Neuronal stem cell (in vitro differentiated cells): ENCODE data around the gene AREL1.
A peak's percentile ranks its signal among the peaks of the same experiment; 100 is the strongest.

Experiments
- DNase-seq: peaks from one replicate; pipeline ENCODE4 v3.0.0-alpha.2; 2013; ENCODE audit warnings: low spot score
- H2AFZ ChIP-seq: one replicate; pipeline ENCODE4 v1.6.1; 2013; ENCODE audit warnings: mild to moderate bottlenecking, low read length, inconsistent platforms
- H2AK5ac ChIP-seq: 2 replicates; pipeline ENCODE4 v1.6.1; 2013; ENCODE audit warnings: low read depth, mild to moderate bottlenecking, inconsistent platforms, low read length, moderate library complexity, mixed read lengths
- H2BK120ac ChIP-seq: 2 replicates; pipeline ENCODE4 v1.6.1; 2013; ENCODE audit warnings: low read depth, mild to moderate bottlenecking, inconsistent platforms, low read length, moderate library complexity, mixed read lengths
- H2BK12ac ChIP-seq: one replicate; pipeline ENCODE4 v1.6.1; 2013; ENCODE audit warnings: low read length, inconsistent platforms
- H2BK15ac ChIP-seq: 2 replicates; pipeline ENCODE4 v1.6.1; 2013; ENCODE audit warnings: mild to moderate bottlenecking, low read length, inconsistent platforms, mixed read lengths
- H2BK5ac ChIP-seq: one replicate; pipeline ENCODE4 v1.6.1; 2013; ENCODE audit warnings: inconsistent platforms, mild to moderate bottlenecking, low read length, moderate library complexity
- H3K14ac ChIP-seq: one replicate; pipeline ENCODE4 v1.6.1; 2013; ENCODE audit warnings: low read length, inconsistent platforms
- H3K18ac ChIP-seq: 2 replicates; pipeline ENCODE4 v1.6.1; 2013; ENCODE audit warnings: low read length, inconsistent platforms
- H3K23ac ChIP-seq: 2 replicates; pipeline ENCODE4 v1.6.1; 2013; ENCODE audit warnings: low read depth, mild to moderate bottlenecking, mixed read lengths, low read length, inconsistent platforms; ENCODE audit not compliant: poor library complexity
- H3K27ac ChIP-seq: replicated peaks from 3 replicates; pipeline ENCODE4 v1.5.1; 2013; ENCODE audit warnings: low read length, inconsistent platforms
- H3K27me3 ChIP-seq, 3 experiments: 2 replicates each; pipeline ENCODE4 v1.6.1; 2013; ENCODE audit warnings: low read length in 3 of 3, mild to moderate bottlenecking in 2 of 3, inconsistent platforms in 1 of 3, low read depth in 1 of 3, mixed read lengths in 1 of 3, moderate library complexity in 1 of 3; ENCODE audit not compliant: control insufficient read depth in 3 of 3, insufficient read depth in 3 of 3
- H3K36me3 ChIP-seq, 2 donors: replicated peaks in 1 of 2; 2 replicates each; pipeline ENCODE4 v1.6.1; 2013; ENCODE audit warnings: low read length in 2 of 2; ENCODE audit not compliant: control insufficient read depth in 2 of 2, insufficient read depth in 2 of 2
- H3K4ac ChIP-seq: 2 replicates; pipeline ENCODE4 v1.6.1; 2013; ENCODE audit warnings: inconsistent platforms, mild to moderate bottlenecking, low read length, moderate library complexity
- H3K4me1 ChIP-seq, 2 donors: 1 replicate in 1 of 2; 2 replicates in 1 of 2; pipeline ENCODE4 v1.6.1; 2013; ENCODE audit warnings: low read length in 2 of 2, low read depth in 1 of 2; ENCODE audit not compliant: control insufficient read depth in 2 of 2, insufficient read depth in 1 of 2
- H3K4me2 ChIP-seq: one replicate; pipeline ENCODE4 v1.6.1; 2013; ENCODE audit warnings: mild to moderate bottlenecking, low read length, inconsistent platforms; ENCODE audit not compliant: insufficient read depth, poor library complexity, severe bottlenecking
- H3K4me3 ChIP-seq, 2 donors: 2 replicates each; pipeline ENCODE4 v1.5.1; 2013; ENCODE audit warnings: low read length in 2 of 2, mild to moderate bottlenecking in 2 of 2, inconsistent platforms in 1 of 2, moderate library complexity in 1 of 2
- H3K79me1 ChIP-seq: one replicate; pipeline ENCODE4 v1.6.1; 2013; ENCODE audit warnings: low read depth, mild to moderate bottlenecking, inconsistent platforms, low read length, moderate library complexity
- H3K9ac ChIP-seq: one replicate; pipeline ENCODE4 v1.6.1; 2013; ENCODE audit warnings: mild to moderate bottlenecking, low read depth, low read length, inconsistent platforms; ENCODE audit not compliant: poor library complexity
- H3K9me3 ChIP-seq, 2 donors: replicated peaks in 1 of 2; 2 replicates each; pipeline versions ENCODE3 to v1.6.1; 2013; ENCODE audit warnings: low read length in 2 of 2, mild to moderate bottlenecking in 2 of 2, inconsistent platforms in 1 of 2, low read depth in 1 of 2, mixed read lengths in 1 of 2, moderate library complexity in 1 of 2; ENCODE audit not compliant: control insufficient read depth in 2 of 2, insufficient read depth in 1 of 2
- H4K8ac ChIP-seq: one replicate; pipeline ENCODE4 v1.6.1; 2013; ENCODE audit warnings: low read depth, mild to moderate bottlenecking, inconsistent platforms, low read length, moderate library complexity
- H4K91ac ChIP-seq: one replicate; pipeline ENCODE4 v1.6.1; 2013; ENCODE audit warnings: low read length, low read depth, mild to moderate bottlenecking, inconsistent platforms; ENCODE audit not compliant: poor library complexity
- WGBS, 2 donors: extraction: QIAGEN DNeasy Blood & Tissue Kit; methylation state at CpG; one replicate each; pipeline ENCODE4 v1.1.7; 2013; ENCODE audit warnings: missing lambda C conversion rate in 2 of 2, mixed read lengths in 1 of 2; ENCODE audit not compliant: insufficient read length in 2 of 2, insufficient replicate concordance in 1 of 2; ENCODE audit errors: extremely low coverage in 2 of 2; 5-methylcytosine and 5-hydroxymethylcytosine counted together

AREL1 gene

GRCh38 chr14:74664717-74665116 is 48.2 kb downstream of the AREL1 start:
- no peak overlapping the region for H2AFZ ChIP-seq
- peaks cover 21 to 96% of the 10 kb centered on the region in 2 donors for H3K36me3 ChIP-seq
- H2AK5ac ChIP-seq = no peak overlapping the region
- H3K4me2 ChIP-seq = no peak overlapping the region
- H3K4me3 ChIP-seq = no peak overlapping the region
- DNase-seq = no peak
- no peak overlapping the region for H3K23ac ChIP-seq
- no peak overlapping the region for H3K4ac ChIP-seq
- WGBS, 2 donors = no CpG with 5 or more reads among the region's 2 CpGs
- H3K27ac ChIP-seq = no peak overlapping the region
- H4K8ac ChIP-seq = no peak overlapping the region
- no peaks in the 10 kb centered on the region for H3K4me1 ChIP-seq
- H3K9me3 ChIP-seq = no peaks in the 10 kb centered on the region
- no peak overlapping the region for H4K91ac ChIP-seq
- H2BK5ac ChIP-seq = no peak overlapping the region
- no peaks in the 10 kb centered on the region for H3K27me3 ChIP-seq
- no peak overlapping the region for H3K14ac ChIP-seq
- no peak overlapping the region for H3K9ac ChIP-seq
- no peaks in the 10 kb centered on the region for H3K79me1 ChIP-seq
- no peak overlapping the region for H2BK12ac ChIP-seq
- H3K18ac ChIP-seq = no peak overlapping the region
- no peak overlapping the region for H2BK15ac ChIP-seq
- no peak overlapping the region for H2BK120ac ChIP-seq

- H3K79me1 ChIP-seq = no peaks in the 10 kb centered on the region
- WGBS, 2 donors = no CpG with 5 or more reads among the region's 7 CpGs
Observed at GRCh38 chr14:74663884-74664283, 49.0 kb downstream of the AREL1 start.

GRCh38 chr14:74661726-74662450 is 51.0 kb downstream of the AREL1 start:
- no peak overlapping the region for H3K14ac ChIP-seq
- no peak overlapping the region for H3K9ac ChIP-seq
- no peak overlapping the region for H2AFZ ChIP-seq
- no peak overlapping the region for H2BK15ac ChIP-seq
- WGBS, 2 donors = no CpG with 5 or more reads among the region's 7 CpGs
- no peaks in the 10 kb centered on the region for H3K27me3 ChIP-seq
- no peak overlapping the region for H3K23ac ChIP-seq
- H3K4me3 ChIP-seq = peak overlapping the region in 1 of 2 donors; percentile 10
- no peak overlapping the region for H3K18ac ChIP-seq
- no peak overlapping the region for H3K4me2 ChIP-seq
- no peak overlapping the region for H4K8ac ChIP-seq
- no peak overlapping the region for H2BK12ac ChIP-seq
- H3K4ac ChIP-seq = no peak overlapping the region
- no peak overlapping the region for H2BK120ac ChIP-seq
- peaks cover 18 to 88% of the 10 kb centered on the region in 2 donors for H3K36me3 ChIP-seq
- DNase-seq = no peak
- H2AK5ac ChIP-seq = no peak overlapping the region
- no peak overlapping the region for H2BK5ac ChIP-seq
- H3K4me1 ChIP-seq = no peaks in the 10 kb centered on the region
- H3K79me1 ChIP-seq = no peaks in the 10 kb centered on the region
- H4K91ac ChIP-seq = no peak overlapping the region
- H3K27ac ChIP-seq = no peak overlapping the region
- no peaks in the 10 kb centered on the region for H3K9me3 ChIP-seq

More at GRCh38 chr14:74663884-74664283, 49.0 kb downstream of the AREL1 start:
- no peak overlapping the region for H2AFZ ChIP-seq
- no peak overlapping the region for H3K4me2 ChIP-seq
- no peak overlapping the region for H3K23ac ChIP-seq
- no peak overlapping the region for H3K18ac ChIP-seq
- no peaks in the 10 kb centered on the region for H3K4me1 ChIP-seq
- H3K14ac ChIP-seq = no peak overlapping the region
- H2BK5ac ChIP-seq = peak overlapping the region; percentile 0
- H3K9me3 ChIP-seq = no peaks in the 10 kb centered on the region
- no peak overlapping the region for H2BK120ac ChIP-seq
- no peak overlapping the region for H3K4me3 ChIP-seq
- no peak overlapping the region for H2BK12ac ChIP-seq
- no peak overlapping the region for H3K27ac ChIP-seq
- H2BK15ac ChIP-seq = no peak overlapping the region
- DNase-seq = no peak
- no peak overlapping the region for H4K8ac ChIP-seq
- H3K4ac ChIP-seq = no peak overlapping the region
- no peak overlapping the region for H2AK5ac ChIP-seq
- H3K36me3 ChIP-seq = peaks cover 21 to 92% of the 10 kb centered on the region in 2 donors
- H3K9ac ChIP-seq = no peak overlapping the region
- H3K27me3 ChIP-seq = no peaks in the 10 kb centered on the region
- no peak overlapping the region for H4K91ac ChIP-seq

GRCh38 chr14:74660863-74661262 is 52.0 kb downstream of the AREL1 start:
- no peak overlapping the region for H3K4me2 ChIP-seq
- no peak overlapping the region for H2BK5ac ChIP-seq
- no peak overlapping the region for H2AK5ac ChIP-seq
- DNase-seq = no peak
- H2AFZ ChIP-seq = no peak overlapping the region
- no peak overlapping the region for H3K18ac ChIP-seq
- no peak overlapping the region for H2BK12ac ChIP-seq
- no peak overlapping the region for H3K4me3 ChIP-seq
- H3K9ac ChIP-seq = no peak overlapping the region
- H3K23ac ChIP-seq = no peak overlapping the region
- peaks cover 18 to 84% of the 10 kb centered on the region in 2 donors for H3K36me3 ChIP-seq
- no peak overlapping the region for H4K8ac ChIP-seq
- H3K79me1 ChIP-seq = no peaks in the 10 kb centered on the region
- no peak overlapping the region for H3K27ac ChIP-seq
- H3K14ac ChIP-seq = no peak overlapping the region
- no peak overlapping the region for H4K91ac ChIP-seq
- H3K27me3 ChIP-seq = no peaks in the 10 kb centered on the region
- no peaks in the 10 kb centered on the region for H3K4me1 ChIP-seq
- H2BK15ac ChIP-seq = no peak overlapping the region
- no CpG with 5 or more reads among the region's 5 CpGs for WGBS, 2 donors
- no peak overlapping the region for H3K4ac ChIP-seq
- no peaks in the 10 kb centered on the region for H3K9me3 ChIP-seq
- no peak overlapping the region for H2BK120ac ChIP-seq
